Activated T-cell treated with anti-CD3 and anti-CD28 coated beads, Interleukin-2, amount 50 U/mL, for 24 hours (primary cell): ENCODE measurements around the gene MIS18A.
A peak's percentile ranks its signal among the peaks of the same experiment; 100 is the strongest.
"Not testable (repeated sequence)": the region's sequence is repeated elsewhere in the genome, so short reads cannot be mapped to it uniquely, and the experiment has no call there.

ENCODE experiments used
- DNase-seq: peaks from one replicate; pipeline ENCODE4 v3.0.0-alpha.2; 2020
- H3K27ac Mint-ChIP-seq: 2 replicates; pipeline ENCODE4 v1.8.0; 2020; ENCODE audit warnings: mild to moderate bottlenecking, mixed read lengths
- H3K27me3 Mint-ChIP-seq: 2 replicates; pipeline ENCODE4 v1.8.0; 2020; ENCODE audit warnings: mixed read lengths
- H3K36me3 Mint-ChIP-seq: 2 replicates; pipeline ENCODE4 v1.8.0; 2020; ENCODE audit warnings: low read depth, mixed read lengths
- H3K4me1 Mint-ChIP-seq: 2 replicates; pipeline ENCODE4 v1.8.0; 2020; ENCODE audit warnings: low read depth, mixed read lengths
- H3K4me3 Mint-ChIP-seq: 2 replicates; pipeline ENCODE4 v1.8.0; 2020; ENCODE audit warnings: mild to moderate bottlenecking, moderate library complexity, mixed read lengths
- H3K9me3 Mint-ChIP-seq: 2 replicates; pipeline ENCODE4 v1.8.0; 2020; ENCODE audit warnings: mixed read lengths

Gene MIS18A

GRCh38 chr21:32297449-32297848 is 18.6 kb upstream of the MIS18A start:
- DNase-seq: no peak
- Mint-ChIP-seq H3K4me3 (no peak overlapping the region), H3K27me3 (no peaks in the 10 kb centered on the region), H3K36me3 (peaks cover 49% of the 10 kb centered on the region), H3K4me1 (no peaks in the 10 kb centered on the region), H3K9me3 (no peaks in the 10 kb centered on the region), H3K27ac (no peak overlapping the region)

DNA sequence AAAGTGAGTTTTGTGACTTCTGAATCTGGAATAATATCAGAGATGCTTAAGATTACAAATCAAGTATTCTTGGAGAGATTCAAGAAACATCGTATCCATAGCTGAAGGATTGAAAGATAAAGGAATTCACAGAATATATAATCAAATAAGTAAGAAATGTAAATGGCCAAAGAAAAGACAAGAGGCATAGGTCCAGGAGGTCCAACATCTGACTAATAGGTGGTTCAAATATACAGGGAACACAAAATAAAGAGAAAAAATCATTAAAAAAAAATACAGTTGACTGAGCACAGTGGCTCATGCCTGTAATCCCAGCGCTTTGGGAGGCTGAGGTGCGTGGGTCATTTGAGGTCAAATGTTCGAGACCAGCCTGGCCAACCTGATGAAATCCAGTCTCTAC is 6.6 kb upstream of the MIS18A start:
- no peaks in the 10 kb centered on the region for H3K27me3 Mint-ChIP-seq
- DNase-seq: no peak
- H3K4me1 Mint-ChIP-seq: peaks cover 4% of the 10 kb centered on the region
- H3K4me3 Mint-ChIP-seq: no peak overlapping the region
- no peaks in the 10 kb centered on the region for H3K9me3 Mint-ChIP-seq
- H3K27ac Mint-ChIP-seq: no peak overlapping the region
- peaks cover 25% of the 10 kb centered on the region for H3K36me3 Mint-ChIP-seq

- no peak overlapping the region for H3K27ac Mint-ChIP-seq
- no peak overlapping the region for H3K4me3 Mint-ChIP-seq
- H3K36me3 Mint-ChIP-seq: peaks cover 33% of the 10 kb centered on the region
- no peaks in the 10 kb centered on the region for H3K27me3 Mint-ChIP-seq
- DNase-seq: no peak
- H3K4me1 Mint-ChIP-seq: peaks cover 22% of the 10 kb centered on the region
- no peaks in the 10 kb centered on the region for H3K9me3 Mint-ChIP-seq
These were observed 4.1 kb upstream of the MIS18A start for GRCh38 chr21:32282992-32283391.

- Mint-ChIP-seq H3K4me3 (no peak overlapping the region), H3K9me3 (no peaks in the 10 kb centered on the region), H3K36me3 (peaks cover 31% of the 10 kb centered on the region), H3K4me1 (peaks cover 26% of the 10 kb centered on the region), H3K27ac (no peak overlapping the region), H3K27me3 (no peaks in the 10 kb centered on the region)
- DNase-seq: no peak
These were observed 2.7 kb upstream of the MIS18A start for GRCh38 chr21:32281531-32281930.

- H3K36me3 Mint-ChIP-seq: peaks cover 46% of the 10 kb centered on the region
- no peak for DNase-seq
- H3K4me1 Mint-ChIP-seq: peaks cover 32% of the 10 kb centered on the region
- H3K4me3 Mint-ChIP-seq: peak overlapping the region; percentile 100
- H3K27ac Mint-ChIP-seq: peak overlapping the region; percentile 98
- no peaks in the 10 kb centered on the region for H3K9me3 Mint-ChIP-seq
- H3K27me3 Mint-ChIP-seq: no peaks in the 10 kb centered on the region
These were observed 480 bp upstream of the MIS18A start for GRCh38 chr21:32279377-32279680.

GRCh38 chr21:32278103-32278502 is 746 bp downstream of the MIS18A start:
- H3K9me3 Mint-ChIP-seq: no peaks in the 10 kb centered on the region
- H3K4me3 Mint-ChIP-seq: peak overlapping the region; percentile 100
- H3K4me1 Mint-ChIP-seq: peaks cover 32% of the 10 kb centered on the region
- peaks cover 43% of the 10 kb centered on the region for H3K36me3 Mint-ChIP-seq
- no peaks in the 10 kb centered on the region for H3K27me3 Mint-ChIP-seq
- H3K27ac Mint-ChIP-seq: peak overlapping the region; percentile 98
- DNase-seq: no peak

GRCh38 chr21:32276671-32277070 is 2.2 kb downstream of the MIS18A start:
- H3K4me1 Mint-ChIP-seq: peaks cover 32% of the 10 kb centered on the region
- no peaks in the 10 kb centered on the region for H3K9me3 Mint-ChIP-seq
- peaks cover 50% of the 10 kb centered on the region for H3K36me3 Mint-ChIP-seq
- H3K4me3 Mint-ChIP-seq: no peak overlapping the region
- no peak overlapping the region for H3K27ac Mint-ChIP-seq
- H3K27me3 Mint-ChIP-seq: no peaks in the 10 kb centered on the region
- no peak for DNase-seq

DNA sequence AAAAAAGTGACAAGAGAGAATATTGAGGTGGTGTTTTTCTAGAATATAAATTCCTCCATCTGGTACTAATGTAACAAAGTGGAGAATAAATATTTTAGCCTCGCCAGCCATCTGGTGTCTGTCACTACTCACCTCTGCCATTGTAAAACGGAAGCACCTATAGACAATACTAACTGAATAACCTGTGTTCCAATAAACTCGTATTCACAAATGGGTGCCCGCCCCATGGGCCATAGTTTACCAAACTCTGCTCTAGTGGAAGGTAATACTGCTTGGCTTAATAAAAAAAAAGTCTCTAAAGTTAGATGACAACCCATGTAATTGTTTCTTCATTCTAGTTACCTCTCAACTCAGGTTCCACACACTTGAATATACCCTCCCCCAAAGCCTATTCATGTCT is 8.1 kb downstream of the MIS18A start:
- no peaks in the 10 kb centered on the region for H3K9me3 Mint-ChIP-seq
- no peak overlapping the region for H3K4me3 Mint-ChIP-seq
- no peak overlapping the region for H3K27ac Mint-ChIP-seq
- peaks cover 2% of the 10 kb centered on the region for H3K4me1 Mint-ChIP-seq
- no peak for DNase-seq
- no peaks in the 10 kb centered on the region for H3K27me3 Mint-ChIP-seq
- H3K36me3 Mint-ChIP-seq: peaks cover 91% of the 10 kb centered on the region

DNA sequence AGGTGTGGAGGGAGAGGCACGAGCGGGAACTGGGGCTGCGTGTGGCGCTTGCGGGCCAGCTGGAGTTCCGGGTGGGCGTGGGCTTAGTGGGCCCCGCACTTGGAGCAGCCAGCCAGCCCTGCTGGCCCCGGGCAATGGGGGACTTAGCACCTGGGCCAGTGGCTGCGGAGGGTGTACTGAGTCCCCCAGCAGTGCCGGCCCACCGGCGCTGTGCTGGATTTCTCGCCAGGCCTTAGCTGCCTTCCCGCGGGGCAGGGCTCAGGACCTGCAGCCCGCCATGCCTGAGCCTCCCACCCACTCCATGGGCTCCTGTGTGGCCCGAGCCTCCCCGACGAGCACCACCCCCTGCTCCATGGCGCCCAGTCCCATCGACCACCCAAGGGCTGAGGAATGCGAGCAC is 13.5 kb downstream of the MIS18A start:
- peaks cover 44% of the 10 kb centered on the region for H3K36me3 Mint-ChIP-seq
- not testable (repeated sequence) for H3K9me3 Mint-ChIP-seq, H3K4me3 Mint-ChIP-seq, DNase-seq, H3K4me1 Mint-ChIP-seq, H3K27ac Mint-ChIP-seq, H3K27me3 Mint-ChIP-seq

DNA sequence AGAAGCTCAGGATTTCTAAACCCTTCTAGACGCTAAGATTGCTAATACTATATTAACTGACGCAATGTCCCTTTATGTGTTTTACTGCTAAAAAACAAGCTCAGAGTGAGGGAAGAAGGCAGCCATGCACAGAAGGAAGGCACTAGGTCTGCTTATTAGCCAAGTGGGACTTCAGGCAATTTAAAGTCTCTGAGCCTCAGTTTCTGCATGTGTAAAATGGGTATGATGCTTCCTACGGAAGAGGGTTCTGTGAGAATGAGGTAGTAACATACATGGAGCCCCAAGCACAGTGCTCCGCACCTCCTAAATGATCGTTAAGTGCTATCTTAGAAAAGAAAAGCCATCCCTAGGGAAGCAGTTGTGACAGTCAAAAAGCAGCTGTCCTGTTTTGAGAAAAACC is 16.9 kb downstream of the MIS18A start:
- Mint-ChIP-seq H3K4me1 (peaks cover 1% of the 10 kb centered on the region), H3K36me3 (peaks cover 13% of the 10 kb centered on the region), H3K4me3 (no peak overlapping the region), H3K9me3 (no peaks in the 10 kb centered on the region), H3K27ac (no peak overlapping the region), H3K27me3 (peaks cover 6% of the 10 kb centered on the region)
- no peak for DNase-seq

DNA sequence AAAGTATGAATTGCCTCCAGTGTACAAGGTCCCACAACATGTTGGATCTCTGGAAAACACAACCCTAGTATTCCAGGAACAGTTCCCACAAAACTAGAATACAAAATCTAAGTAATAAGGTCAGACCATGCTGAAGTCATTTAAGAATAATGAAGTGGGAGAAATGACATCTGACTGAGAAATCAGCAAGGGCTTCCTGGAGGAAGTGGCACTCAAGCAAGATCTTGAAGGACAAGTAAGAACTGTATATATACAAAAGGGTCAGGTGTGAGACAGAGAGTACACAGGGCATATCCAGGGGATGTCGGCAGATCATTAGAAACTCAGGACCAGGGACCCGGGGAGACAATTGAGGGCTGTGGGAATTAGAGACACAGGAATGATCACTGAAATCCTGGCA is 18.7 kb downstream of the MIS18A start:
- H3K27ac Mint-ChIP-seq: no peak overlapping the region
- no peaks in the 10 kb centered on the region for H3K36me3 Mint-ChIP-seq
- no peak overlapping the region for H3K4me3 Mint-ChIP-seq

DNA sequence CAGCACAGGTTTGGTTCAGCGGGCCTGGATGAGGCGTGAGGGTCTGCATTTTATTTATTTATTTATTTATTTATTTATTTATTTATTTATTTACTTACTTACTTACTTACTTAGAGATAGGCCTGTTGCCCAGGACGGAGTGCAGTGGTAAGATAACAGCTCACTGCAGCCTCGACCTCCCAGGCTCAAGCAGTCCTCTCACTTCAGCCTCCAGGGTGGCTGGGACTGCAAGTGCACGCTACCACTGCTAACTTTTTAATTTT is 20.1 kb downstream of the MIS18A start:
- not testable (repeated sequence) for H3K27ac Mint-ChIP-seq, H3K36me3 Mint-ChIP-seq, DNase-seq, H3K4me3 Mint-ChIP-seq, H3K4me1 Mint-ChIP-seq, H3K9me3 Mint-ChIP-seq
- peaks cover 20% of the 10 kb centered on the region for H3K27me3 Mint-ChIP-seq

More for the DNA sequence above, 18.7 kb downstream of the MIS18A start:
- no peaks in the 10 kb centered on the region for H3K9me3 Mint-ChIP-seq
- H3K27me3 Mint-ChIP-seq: peaks cover 20% of the 10 kb centered on the region
- no peak for DNase-seq
- H3K4me1 Mint-ChIP-seq: peaks cover 1% of the 10 kb centered on the region

- no peak overlapping the region for H3K4me3 Mint-ChIP-seq
These were observed 20.7 kb downstream of the MIS18A start for GRCh38 chr21:32257962-32258785.

DNA sequence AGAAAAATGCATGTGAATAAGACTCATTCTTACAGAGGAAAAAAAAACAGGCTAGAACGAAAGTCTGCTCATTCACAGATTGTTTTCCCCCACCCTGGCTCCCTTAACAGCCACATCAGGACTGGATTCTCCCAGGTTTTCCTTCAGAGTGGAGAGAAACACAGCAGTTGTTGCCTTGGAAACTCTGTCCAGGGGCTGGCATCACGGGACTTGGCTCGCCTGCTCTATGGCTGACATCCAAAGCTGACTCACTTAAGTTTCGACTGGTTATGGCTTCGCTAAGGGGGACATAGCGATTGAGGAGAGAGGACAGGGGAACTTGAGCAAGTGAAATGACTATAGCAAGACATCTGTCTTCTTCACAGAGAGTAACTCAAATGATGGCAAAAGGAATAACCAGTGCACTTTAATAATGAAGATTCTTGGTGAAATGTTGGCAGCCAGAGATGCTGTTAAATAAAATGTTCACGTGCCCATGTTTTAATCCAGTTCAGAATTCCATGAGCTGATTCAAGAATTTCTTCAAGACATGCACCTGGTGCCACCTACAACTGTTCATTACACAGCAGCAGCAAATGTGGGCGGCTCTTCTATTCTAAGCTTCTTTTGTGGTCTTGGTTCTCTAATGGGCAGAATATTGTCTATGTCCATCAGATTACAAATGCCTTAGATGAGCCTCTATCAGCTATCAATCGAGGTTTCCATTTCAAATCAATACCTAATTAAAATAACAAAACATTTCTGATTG is 21.8 kb downstream of the MIS18A start:
- Mint-ChIP-seq H3K36me3 (no peaks in the 10 kb centered on the region), H3K9me3 (no peaks in the 10 kb centered on the region), H3K27me3 (peaks cover 28% of the 10 kb centered on the region), H3K4me3 (no peak overlapping the region), H3K27ac (no peak overlapping the region), H3K4me1 (peaks cover 1% of the 10 kb centered on the region)
- DNase-seq: no peak

More at GRCh38 chr21:32257962-32258785, 20.7 kb downstream of the MIS18A start:
- H3K4me1 Mint-ChIP-seq: peaks cover 1% of the 10 kb centered on the region
- H3K27me3 Mint-ChIP-seq: peaks cover 20% of the 10 kb centered on the region
- peak; percentile 40 for DNase-seq
- H3K27ac Mint-ChIP-seq: no peak overlapping the region
- no peaks in the 10 kb centered on the region for H3K36me3 Mint-ChIP-seq
- H3K9me3 Mint-ChIP-seq: no peaks in the 10 kb centered on the region

DNA sequence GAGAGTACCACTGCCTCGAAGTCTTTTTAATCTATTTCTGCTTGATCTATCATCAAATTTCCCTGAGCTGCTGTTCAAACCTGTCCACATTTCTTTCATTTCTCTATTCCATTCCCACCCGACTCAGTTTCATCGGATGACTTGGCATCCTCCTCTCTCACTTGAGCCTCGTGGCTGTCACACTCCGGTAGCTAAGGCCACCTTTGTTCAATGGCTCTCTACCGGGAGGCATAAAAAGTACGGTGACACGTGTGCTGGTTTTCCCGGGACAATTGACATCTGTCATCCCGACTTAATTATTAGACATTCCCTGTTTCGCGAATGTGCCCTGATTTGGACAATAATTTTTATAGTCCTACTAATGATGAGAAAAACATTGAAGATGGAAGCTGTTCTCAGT is 22.6 kb downstream of the MIS18A start:
- Mint-ChIP-seq H3K27ac (no peak overlapping the region), H3K36me3 (no peaks in the 10 kb centered on the region), H3K4me1 (peaks cover 1% of the 10 kb centered on the region), H3K4me3 (no peak overlapping the region), H3K27me3 (peaks cover 32% of the 10 kb centered on the region), H3K9me3 (peaks cover 4% of the 10 kb centered on the region)
- no peak for DNase-seq
